GM11168 (cell line): ENCODE measurements around the gene CACNA1F.

Experiments used
- in situ Hi-C: fragments of 300-500 bp; cut with MboI; formaldehyde crosslinking; loops from one replicate; pipeline ENCODE4 v1.12.0; 2022; ENCODE audit warnings: low sequenced_read_pairs; ENCODE audit not compliant: unreplicated experiment

CACNA1F gene

GRCh38 chrX:49160908-49161307 lies 72.2 kb downstream of the CACNA1F start:
- in situ Hi-C loops: no loop called here

- in situ Hi-C loops: no loop called here
Measured at GRCh38 chrX:49157194-49157593, 75.9 kb downstream of the CACNA1F start.

GRCh38 chrX:49155900-49156837 lies 77.0 kb downstream of the CACNA1F start:
- in situ Hi-C loops: no loop called here

- in situ Hi-C loops: no loop called here
Measured at GRCh38 chrX:49155243-49155899, 77.8 kb downstream of the CACNA1F start.
